Adrenal gland (tissue), 12 donors: ENCODE data around the gene FBXO2. TPM values are rescaled to one million over a fixed set of nuclear protein-coding genes. Genes with fewer than 3 reads are reported as not detected.

Experiments
- DNase-seq, 7 donors: peaks; one replicate each; pipeline ENCODE4 v3.0.0-alpha.2; 2019 to 2020
- H3K27ac ChIP-seq, 5 donors: fragments of 200-600 bp; sonication (generic) in 4 of 5; 1 replicate in 3 of 5; 2 replicates in 2 of 5; pipeline versions ENCODE4 v1.5.1 to v1.8.0; 2016 to 2020; ENCODE audit warnings: mild to moderate bottlenecking in 1 of 5
- H3K27me3 ChIP-seq: fragments of 200-600 bp; 2 replicates; pipeline ENCODE4 v1.8.0; 2021
- H3K36me3 ChIP-seq, 2 donors: fragments of 200-600 bp; replicated peaks in 1 of 2; 1 replicate in 1 of 2; 2 replicates in 1 of 2; pipeline versions ENCODE4 v1.5.1 to v1.8.0; 2018 to 2022
- H3K4me1 ChIP-seq, 2 donors: fragments of 200-600 bp; replicated peaks in 1 of 2; 1 replicate in 1 of 2; 2 replicates in 1 of 2; pipeline versions ENCODE4 v1.5.1 to v1.8.0; 2018 to 2021
- H3K4me3 ChIP-seq, 4 donors: fragments of 200-600 bp; sonication (generic) in 3 of 4; one replicate each; pipeline ENCODE4 v1.5.1; 2016 to 2018
- H3K9me3 ChIP-seq, 3 donors: fragments of 200-600 bp; sonication (generic) in 1 of 3; replicated peaks in 1 of 3; 1 replicate in 2 of 3; 2 replicates in 1 of 3; pipeline versions ENCODE4 v1.5.1 to v1.8.0; 2016 to 2021
- CTCF ChIP-seq, 6 experiments: fragments of 450-650 bp in 4 of 6; fragments of 200-600 bp in 2 of 6; sonication (generic) in 1 of 6; IDR thresholded peaks; 1 replicate in 5 of 6; 2 replicates in 1 of 6; pipeline versions ENCODE4 v1.5.1 to v1.8.0; 2016 to 2021; ENCODE audit warnings: antibody characterized with exemption in 6 of 6, mild to moderate bottlenecking in 2 of 6, moderate library complexity in 1 of 6
- POLR2A ChIP-seq, 2 donors: fragments of 450-650 bp; IDR thresholded peaks; one replicate each; pipeline ENCODE4 v1.6.1; 2017; ENCODE audit warnings: antibody characterized with exemption in 2 of 2, mild to moderate bottlenecking in 2 of 2, moderate library complexity in 1 of 2
- WGBS, 4 donors: extraction: QIAGEN DNeasy Blood & Tissue Kit in 2 of 4; methylation state at CpG; one replicate each; pipeline versions ENCODE4 v1.1.5 to v1.1.7; 2013 to 2017; 5-methylcytosine and 5-hydroxymethylcytosine counted together
- intact Hi-C, 2 donors: fragments of 100-400 bp; cut with DNase I; formaldehyde crosslinking; loops; one replicate each; pipeline versions ENCODE4 v1.14.1 to v1.15.0; 2022 to 2023
- polyA plus RNA-seq, 3 donors: library from polyadenylated mRNA; stranded (reverse); fragments of 200-250 nt in 2 of 3; fragments of 350-450 nt in 1 of 3; fragmentation: Illumina TruSeq in 1 of 3; extraction: RNeasy Lipid Tissue Mini Kit (QIAGEN cat#74804) in 1 of 3; gene quantifications; one replicate each; pipeline ENCODE4 v1.2.3, GENCODE V29; 2013 to 2014
- total RNA-seq, 9 donors: library from RNA; depleted of rRNA in 4 of 9; stranded (reverse); fragments of >200 nt in 4 of 9; fragments of 120-200 nt in 1 of 9; fragmentation: NEBNext Ultra II Directional in 1 of 9; extraction: Animal tissue kit (Norgen Biotek cat#: 25700) in 1 of 9; gene quantifications; one replicate each; pipeline versions ENCODE4 v1.1.0 to v1.2.4, GENCODE V29; 2013 to 2023
- donor health status: healthy with polysubstance abuse.
- donor health status: Bipolar disorder and iron deficiency.
- donor health status: DM: yes; HTN: yes; CAD: no.
- donor health status: DM: no; HTN: no; CAD: no.
- donor health status: DM: no; HTN: no; CAD: no.
- donor health status: DM: yes; HTN: yes; CAD: no.

Gene FBXO2
- total and polyA plus RNA-seq, 12 donors: 2.5 to 86.6 (median 30.2) TPM

GRCh38 chr1:11685210-11685752 lies 31.1 kb upstream of the FBXO2 start:
- TF ChIP-seq CTCF (IDR thresholded peaks at IDR 0.05) (no peak), POLR2A (IDR thresholded peaks at IDR 0.05) (no peak)
- Histone ChIP-seq H3K36me3 (no peaks in the 10 kb centered on the region), H3K4me3 (no peak overlapping the region), H3K9me3 (no peaks in the 10 kb centered on the region), H3K4me1 (peaks cover 4 to 8% of the 10 kb centered on the region in 2 donors), H3K27me3 (peaks cover 10% of the 10 kb centered on the region), H3K27ac (no peak overlapping the region)
- 82 to 89% (median 86%) methylated on average over 6 to 7 of the region's 7 CpGs for WGBS, 4 donors
- no peak for DNase-seq
- intact Hi-C loops: no loop called here

- 42 to 58% (median 52%) methylated on average over 7 of the region's 7 CpGs for WGBS, 4 donors
- TF ChIP-seq POLR2A (IDR thresholded peaks at IDR 0.05) (no peak), CTCF (IDR thresholded peaks at IDR 0.05) (no peak)
- Histone ChIP-seq H3K4me3 (no peak overlapping the region), H3K4me1 (peaks cover 5 to 12% of the 10 kb centered on the region in 2 donors), H3K36me3 (no peaks in the 10 kb centered on the region), H3K27ac (no peak overlapping the region), H3K27me3 (peaks cover 7% of the 10 kb centered on the region), H3K9me3 (no peaks in the 10 kb centered on the region)
- no peak for DNase-seq
- intact Hi-C loops: no loop called here
Observed at GRCh38 chr1:11684070-11684469, 29.8 kb upstream of the FBXO2 start.

- H3K27me3 ChIP-seq: no peaks in the 10 kb centered on the region
- no peak overlapping the region for H3K27ac ChIP-seq
- no peaks in the 10 kb centered on the region for H3K9me3 ChIP-seq
- no peak for DNase-seq
- TF ChIP-seq CTCF (IDR thresholded peaks at IDR 0.05): no peak
- TF ChIP-seq POLR2A (IDR thresholded peaks at IDR 0.05): no peak
- 29 to 73% (median 59%) methylated on average over 1 of the region's 1 CpG for WGBS, 4 donors
- H3K4me1 ChIP-seq: peaks cover 5 to 12% of the 10 kb centered on the region in 2 donors
- H3K36me3 ChIP-seq: no peaks in the 10 kb centered on the region
- intact Hi-C loops: no loop called here
- H3K4me3 ChIP-seq: no peak overlapping the region
Observed at GRCh38 chr1:11682799-11683198, 28.6 kb upstream of the FBXO2 start.

GRCh38 chr1:11682287-11682771 lies 28.1 kb upstream of the FBXO2 start:
- H3K27ac ChIP-seq: no peak overlapping the region
- no peak for TF ChIP-seq POLR2A (IDR thresholded peaks at IDR 0.05)
- no peak for TF ChIP-seq CTCF (IDR thresholded peaks at IDR 0.05)
- DNase-seq: no peak
- no peaks in the 10 kb centered on the region for H3K27me3 ChIP-seq
- H3K4me3 ChIP-seq: no peak overlapping the region
- H3K9me3 ChIP-seq: no peaks in the 10 kb centered on the region
- no peaks in the 10 kb centered on the region for H3K36me3 ChIP-seq
- WGBS, 4 donors: 48 to 62% (median 55%) methylated on average over 6 to 7 of the region's 7 CpGs
- intact Hi-C loops: no loop called here
- H3K4me1 ChIP-seq: peaks cover 5 to 12% of the 10 kb centered on the region in 2 donors
